Keratinocyte (primary cell): ENCODE data around the gene FKBP1B. TPM values are rescaled to one million over a fixed set of nuclear protein-coding genes. Genes with fewer than 3 reads are reported as not detected.
"Not testable (repeated sequence)": the region's sequence is repeated elsewhere in the genome, so short reads cannot be mapped to it uniquely, and the experiment has no call there.

Experiments
- DNase-seq: peaks from one replicate; pipeline ENCODE4 v3.0.0-alpha.2; 2011; ENCODE audit warnings: low read depth, missing footprints, low spot score
- FAIRE-seq: peaks from 2 replicates; lab custom pipeline; 2011; peaks lifted over from hg19 to GRCh38; lab: Jason Lieb, UNC
- H2AFZ ChIP-seq: 2 replicates; pipeline ENCODE4 v1.6.0; 2012; ENCODE audit warnings: low read length, control low read depth, inconsistent platforms; ENCODE audit not compliant: control insufficient read depth
- H3K27ac ChIP-seq: 2 replicates; pipeline ENCODE4 v1.5.1; 2011; ENCODE audit warnings: low read length; ENCODE audit not compliant: control insufficient read depth, insufficient read depth
- H3K27me3 ChIP-seq: 3 replicates; pipeline ENCODE4 v1.6.0; 2011; ENCODE audit warnings: low read length; ENCODE audit not compliant: control insufficient read depth, insufficient read depth; ENCODE audit errors: extremely low read depth
- H3K36me3 ChIP-seq, 2 experiments: 2 replicates in 1 of 2; 3 replicates in 1 of 2; pipeline ENCODE4 v1.5.1; 2011; ENCODE audit warnings: low read length in 2 of 2, mild to moderate bottlenecking in 1 of 2; ENCODE audit not compliant: control insufficient read depth in 2 of 2, insufficient read depth in 2 of 2; ENCODE audit errors: extremely low read depth in 1 of 2
- H3K4me1 ChIP-seq: 3 replicates; pipeline ENCODE4 v1.5.1; 2011; ENCODE audit warnings: low read length; ENCODE audit not compliant: control insufficient read depth, insufficient read depth; ENCODE audit errors: extremely low read depth
- H3K4me2 ChIP-seq: 3 replicates; pipeline ENCODE4 v1.6.0; 2011; ENCODE audit warnings: low read depth, low read length; ENCODE audit not compliant: control insufficient read depth, insufficient read depth; ENCODE audit errors: extremely low read depth
- H3K4me3 ChIP-seq, 3 experiments: fragments of 200-600 bp in 1 of 3; sonication (generic) in 1 of 3; 2 replicates in 2 of 3; 3 replicates in 1 of 3; pipeline ENCODE4 v1.5.1; 2011 to 2016; ENCODE audit warnings: low read length in 3 of 3, mild to moderate bottlenecking in 3 of 3, control low read depth in 2 of 3, inconsistent platforms in 1 of 3, low read depth in 1 of 3, mixed read lengths in 1 of 3, mixed run types in 1 of 3, moderate library complexity in 1 of 3; ENCODE audit not compliant: control insufficient read depth in 2 of 3, insufficient read depth in 2 of 3; ENCODE audit errors: extremely low read depth in 1 of 3
- H3K79me2 ChIP-seq: 2 replicates; pipeline ENCODE4 v1.6.0; 2012; ENCODE audit warnings: low read length; ENCODE audit not compliant: control insufficient read depth, insufficient read depth
- H3K9ac ChIP-seq: 3 replicates; pipeline ENCODE4 v1.6.0; 2011; ENCODE audit warnings: low read length; ENCODE audit not compliant: control insufficient read depth, insufficient read depth; ENCODE audit errors: extremely low read depth
- H3K9me1 ChIP-seq: 3 replicates; pipeline ENCODE4 v1.6.0; 2011; ENCODE audit warnings: low read length; ENCODE audit not compliant: control insufficient read depth, insufficient read depth; ENCODE audit errors: extremely low read depth
- H3K9me3 ChIP-seq: 2 replicates; pipeline ENCODE4 v1.5.1; 2012; ENCODE audit warnings: low read depth, low read length; ENCODE audit not compliant: control insufficient read depth
- H4K20me1 ChIP-seq: 3 replicates; pipeline ENCODE4 v1.6.0; 2011; ENCODE audit warnings: low read length; ENCODE audit not compliant: control insufficient read depth, insufficient read depth; ENCODE audit errors: extremely low read depth
- CTCF ChIP-seq, 3 experiments: IDR thresholded peaks in 1 of 3; conservative IDR thresholded peaks in 1 of 3; optimal IDR thresholded peaks in 1 of 3; 2 replicates in 2 of 3; 3 replicates in 1 of 3; pipeline versions ENCODE3 to v1.5.1; 2011; ENCODE audit warnings: low read length in 3 of 3, mild to moderate bottlenecking in 3 of 3, moderate library complexity in 2 of 3, control low read depth in 1 of 3, inconsistent platforms in 1 of 3; ENCODE audit not compliant: insufficient read depth in 2 of 3; ENCODE audit errors: extremely low read depth in 1 of 3
- EZH2 ChIP-seq: IDR thresholded peaks from one replicate; pipeline ENCODE4 v1.6.1; 2012; ENCODE audit warnings: inconsistent platforms, mild to moderate bottlenecking, low read length, moderate library complexity
- dilution Hi-C: fragments of 300-500 bp; cut with MboI; formaldehyde crosslinking; loops from one replicate; pipeline ENCODE4 v1.7.0; 2020; ENCODE audit warnings: low sequenced_read_pairs; ENCODE audit not compliant: extremely low pct_ligation_motif_present
- polyA plus RNA-seq, 5 experiments: library from polyadenylated mRNA; depleted of rRNA in 3 of 5; stranded (reverse) in 3 of 5; stranded (forward) in 1 of 5; unstranded in 1 of 5; fragments of >200 nt; gene quantifications; 1 replicate in 1 of 5; 2 replicates in 3 of 5; 3 replicates in 1 of 5; pipeline versions ENCODE4 v1.2.1 to v1.2.3, GENCODE V29; 2011 to 2012; ENCODE audit warnings: missing spikeins in 2 of 5, low read depth in 1 of 5, low replicate concordance in 1 of 5

FKBP1B gene
- polyA plus RNA-seq, 1 donor (not counting 4 experiments of a cell fraction or from before 2014, with no cell fraction given), result 24.5 TPM

GRCh38 chr2:24087032-24087431, 37.5 kb downstream of the FKBP1B start:
- no peaks in the 10 kb centered on the region for H4K20me1 ChIP-seq
- H3K9me3 ChIP-seq, result no peaks in the 10 kb centered on the region
- DNase-seq, result no peak
- no peak overlapping the region for H2AFZ ChIP-seq
- H3K27ac ChIP-seq, result no peak overlapping the region
- dilution Hi-C loops, result no loop called here
- no peaks in the 10 kb centered on the region for H3K9me1 ChIP-seq
- no peak overlapping the region for H3K9ac ChIP-seq
- H3K36me3 ChIP-seq, result peaks cover 2 to 4% of the 10 kb centered on the region in 2 experiments
- H3K79me2 ChIP-seq, result no peaks in the 10 kb centered on the region
- H3K4me1 ChIP-seq, result peaks cover 8% of the 10 kb centered on the region
- H3K4me3 ChIP-seq, result no peak overlapping the region
- H3K4me2 ChIP-seq, result no peak overlapping the region
- H3K27me3 ChIP-seq, result no peaks in the 10 kb centered on the region
- TF ChIP-seq CTCF (optimal IDR thresholded peaks at IDR 0.05 in 1 of 3, IDR thresholded peaks at IDR 0.05 in 1 of 3, conservative IDR thresholded peaks at IDR 0.05 in 1 of 3; ENCODE audit: extremely low read depth in 1 of 3, insufficient read depth in 2 of 3, low read length in 3 of 3) (no peak), EZH2 (no peak)
- FAIRE-seq, result no peak

- Histone ChIP-seq H3K4me3 (no peak overlapping the region), H3K79me2 (no peaks in the 10 kb centered on the region), H3K9me1 (no peaks in the 10 kb centered on the region), H2AFZ (no peak overlapping the region), H3K9ac (no peak overlapping the region), H3K27ac (no peak overlapping the region), H3K9me3 (no peaks in the 10 kb centered on the region), H3K4me2 (no peak overlapping the region), H3K4me1 (peaks cover under 1% of the 10 kb centered on the region), H3K36me3 (no peaks in the 10 kb centered on the region), H3K27me3 (no peaks in the 10 kb centered on the region), H4K20me1 (no peaks in the 10 kb centered on the region)
- no peak for FAIRE-seq
- dilution Hi-C loops, result no loop called here
- TF ChIP-seq EZH2, result no peak
- TF ChIP-seq CTCF (optimal IDR thresholded peaks at IDR 0.05 in 1 of 3, IDR thresholded peaks at IDR 0.05 in 1 of 3, conservative IDR thresholded peaks at IDR 0.05 in 1 of 3; ENCODE audit: extremely low read depth in 1 of 3, insufficient read depth in 2 of 3, low read length in 3 of 3), result no peak
- no peak for DNase-seq
These were observed 39.3 kb downstream of the FKBP1B start for GRCh38 chr2:24088821-24089359.

GRCh38 chr2:24093270-24093669, 43.7 kb downstream of the FKBP1B start:
- H3K4me1 ChIP-seq, H3K79me2 ChIP-seq, H3K27me3 ChIP-seq, H3K9me1 ChIP-seq, dilution Hi-C loops, H2AFZ ChIP-seq, H3K4me3 ChIP-seq, H4K20me1 ChIP-seq, FAIRE-seq, DNase-seq, H3K9ac ChIP-seq, H3K36me3 ChIP-seq, H3K9me3 ChIP-seq, H3K4me2 ChIP-seq, H3K27ac ChIP-seq: not testable (repeated sequence)

- H3K4me2 ChIP-seq, H4K20me1 ChIP-seq, H3K36me3 ChIP-seq, H3K27ac ChIP-seq, FAIRE-seq, DNase-seq, H3K27me3 ChIP-seq, H3K4me3 ChIP-seq, H3K79me2 ChIP-seq, H3K9ac ChIP-seq, H3K9me1 ChIP-seq, H3K9me3 ChIP-seq, dilution Hi-C loops, H2AFZ ChIP-seq, H3K4me1 ChIP-seq: not testable (repeated sequence)
These were observed 45.7 kb downstream of the FKBP1B start for GRCh38 chr2:24095171-24095677.
